ENCODE data around the gene C4orf50. TPM values are rescaled to one million over a fixed set of nuclear protein-coding genes. Genes with fewer than 3 reads are reported as not detected.

C4orf50 gene
- total and polyA plus RNA-seq, 2 experiments from 2014 or later, result 0.06 to 0.31 TPM

DNA sequence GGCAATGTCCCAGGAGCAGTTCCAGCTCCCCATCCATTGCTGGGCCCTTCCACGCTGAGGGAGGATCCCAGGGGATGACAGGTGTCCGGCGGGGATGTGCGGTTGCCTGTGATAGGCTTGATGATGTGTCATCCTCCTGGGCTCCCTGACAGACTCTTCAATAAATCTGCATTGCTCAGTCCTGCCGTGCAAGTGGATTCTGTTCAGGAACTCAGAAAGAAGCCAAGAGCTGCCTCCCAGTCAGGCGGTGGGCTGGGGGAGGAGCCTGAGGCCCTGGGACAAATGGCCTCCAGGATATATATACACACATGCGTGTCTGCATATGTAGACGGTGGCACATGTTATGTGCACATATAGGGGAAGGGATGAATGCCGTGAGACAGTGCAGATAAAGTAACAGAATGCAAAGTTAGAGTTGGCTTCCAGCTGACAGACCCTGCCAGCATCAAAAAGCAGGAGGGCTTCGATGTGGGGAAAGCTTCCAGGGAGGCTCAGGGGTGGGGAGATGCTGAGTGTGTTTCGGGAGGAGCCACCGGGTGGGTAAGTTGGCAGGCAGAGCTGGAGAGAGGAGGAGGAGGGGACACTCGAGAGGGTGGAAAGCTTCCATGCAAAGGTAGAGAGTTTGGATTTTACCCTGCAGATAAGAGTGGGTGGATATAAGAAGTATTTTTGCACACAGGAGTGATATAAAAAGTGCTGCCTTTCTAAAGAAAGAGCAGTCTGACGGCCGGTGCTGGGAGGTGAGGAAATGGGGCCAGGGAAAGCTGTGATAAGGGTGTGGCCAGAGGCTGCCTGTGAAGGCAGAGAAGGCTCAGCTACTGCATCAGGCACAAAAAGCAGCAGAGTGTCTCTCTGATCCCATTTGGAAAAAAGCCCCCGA lies 96.9 kb downstream of the C4orf50 start:
- Mint-ChIP-seq H3K9me3 (no peaks in the 10 kb centered on the region), H3K4me1 (peaks cover 24% of the 10 kb centered on the region), H3K4me3 (no peak overlapping the region), H3K27me3 (ENCODE audit: insufficient read depth, low read depth, poor library complexity) (peaks cover 13% of the 10 kb centered on the region), H3K36me3 (ENCODE audit: low read depth) (no peaks in the 10 kb centered on the region), H3K27ac (no peak overlapping the region)
- Histone ChIP-seq H3K27me3 (ENCODE audit: insufficient read depth) (no peaks in the 10 kb centered on the region), H3K4me3 (no peak overlapping the region), H3K79me2 (replicated peaks; ENCODE audit: insufficient read depth) (no peaks in the 10 kb centered on the region), H4K20me1 (replicated peaks; ENCODE audit: insufficient read depth) (no peaks in the 10 kb centered on the region), H3K4me2 (no peak overlapping the region), H3K9me2 (ENCODE audit: insufficient read depth) (no peaks in the 10 kb centered on the region), H2AFZ (no peak overlapping the region), H3K4me1 (ENCODE audit: insufficient read depth) (no peaks in the 10 kb centered on the region), H3K36me3 (ENCODE audit: insufficient read depth) (no peaks in the 10 kb centered on the region), H3F3A (replicated peaks; ENCODE audit: low read depth) (no peaks in the 10 kb centered on the region), H3K27ac (ENCODE audit: low read depth) (no peak overlapping the region)
- TF ChIP-seq, protein P1, sequence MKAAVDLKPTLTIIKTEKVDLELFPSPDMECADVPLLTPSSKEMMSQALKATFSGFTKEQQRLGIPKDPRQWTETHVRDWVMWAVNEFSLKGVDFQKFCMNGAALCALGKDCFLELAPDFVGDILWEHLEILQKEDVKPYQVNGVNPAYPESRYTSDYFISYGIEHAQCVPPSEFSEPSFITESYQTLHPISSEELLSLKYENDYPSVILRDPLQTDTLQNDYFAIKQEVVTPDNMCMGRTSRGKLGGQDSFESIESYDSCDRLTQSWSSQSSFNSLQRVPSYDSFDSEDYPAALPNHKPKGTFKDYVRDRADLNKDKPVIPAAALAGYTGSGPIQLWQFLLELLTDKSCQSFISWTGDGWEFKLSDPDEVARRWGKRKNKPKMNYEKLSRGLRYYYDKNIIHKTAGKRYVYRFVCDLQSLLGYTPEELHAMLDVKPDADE (IDR thresholded peaks at IDR 0.05), result no peak
- TF ChIP-seq, protein P2, sequence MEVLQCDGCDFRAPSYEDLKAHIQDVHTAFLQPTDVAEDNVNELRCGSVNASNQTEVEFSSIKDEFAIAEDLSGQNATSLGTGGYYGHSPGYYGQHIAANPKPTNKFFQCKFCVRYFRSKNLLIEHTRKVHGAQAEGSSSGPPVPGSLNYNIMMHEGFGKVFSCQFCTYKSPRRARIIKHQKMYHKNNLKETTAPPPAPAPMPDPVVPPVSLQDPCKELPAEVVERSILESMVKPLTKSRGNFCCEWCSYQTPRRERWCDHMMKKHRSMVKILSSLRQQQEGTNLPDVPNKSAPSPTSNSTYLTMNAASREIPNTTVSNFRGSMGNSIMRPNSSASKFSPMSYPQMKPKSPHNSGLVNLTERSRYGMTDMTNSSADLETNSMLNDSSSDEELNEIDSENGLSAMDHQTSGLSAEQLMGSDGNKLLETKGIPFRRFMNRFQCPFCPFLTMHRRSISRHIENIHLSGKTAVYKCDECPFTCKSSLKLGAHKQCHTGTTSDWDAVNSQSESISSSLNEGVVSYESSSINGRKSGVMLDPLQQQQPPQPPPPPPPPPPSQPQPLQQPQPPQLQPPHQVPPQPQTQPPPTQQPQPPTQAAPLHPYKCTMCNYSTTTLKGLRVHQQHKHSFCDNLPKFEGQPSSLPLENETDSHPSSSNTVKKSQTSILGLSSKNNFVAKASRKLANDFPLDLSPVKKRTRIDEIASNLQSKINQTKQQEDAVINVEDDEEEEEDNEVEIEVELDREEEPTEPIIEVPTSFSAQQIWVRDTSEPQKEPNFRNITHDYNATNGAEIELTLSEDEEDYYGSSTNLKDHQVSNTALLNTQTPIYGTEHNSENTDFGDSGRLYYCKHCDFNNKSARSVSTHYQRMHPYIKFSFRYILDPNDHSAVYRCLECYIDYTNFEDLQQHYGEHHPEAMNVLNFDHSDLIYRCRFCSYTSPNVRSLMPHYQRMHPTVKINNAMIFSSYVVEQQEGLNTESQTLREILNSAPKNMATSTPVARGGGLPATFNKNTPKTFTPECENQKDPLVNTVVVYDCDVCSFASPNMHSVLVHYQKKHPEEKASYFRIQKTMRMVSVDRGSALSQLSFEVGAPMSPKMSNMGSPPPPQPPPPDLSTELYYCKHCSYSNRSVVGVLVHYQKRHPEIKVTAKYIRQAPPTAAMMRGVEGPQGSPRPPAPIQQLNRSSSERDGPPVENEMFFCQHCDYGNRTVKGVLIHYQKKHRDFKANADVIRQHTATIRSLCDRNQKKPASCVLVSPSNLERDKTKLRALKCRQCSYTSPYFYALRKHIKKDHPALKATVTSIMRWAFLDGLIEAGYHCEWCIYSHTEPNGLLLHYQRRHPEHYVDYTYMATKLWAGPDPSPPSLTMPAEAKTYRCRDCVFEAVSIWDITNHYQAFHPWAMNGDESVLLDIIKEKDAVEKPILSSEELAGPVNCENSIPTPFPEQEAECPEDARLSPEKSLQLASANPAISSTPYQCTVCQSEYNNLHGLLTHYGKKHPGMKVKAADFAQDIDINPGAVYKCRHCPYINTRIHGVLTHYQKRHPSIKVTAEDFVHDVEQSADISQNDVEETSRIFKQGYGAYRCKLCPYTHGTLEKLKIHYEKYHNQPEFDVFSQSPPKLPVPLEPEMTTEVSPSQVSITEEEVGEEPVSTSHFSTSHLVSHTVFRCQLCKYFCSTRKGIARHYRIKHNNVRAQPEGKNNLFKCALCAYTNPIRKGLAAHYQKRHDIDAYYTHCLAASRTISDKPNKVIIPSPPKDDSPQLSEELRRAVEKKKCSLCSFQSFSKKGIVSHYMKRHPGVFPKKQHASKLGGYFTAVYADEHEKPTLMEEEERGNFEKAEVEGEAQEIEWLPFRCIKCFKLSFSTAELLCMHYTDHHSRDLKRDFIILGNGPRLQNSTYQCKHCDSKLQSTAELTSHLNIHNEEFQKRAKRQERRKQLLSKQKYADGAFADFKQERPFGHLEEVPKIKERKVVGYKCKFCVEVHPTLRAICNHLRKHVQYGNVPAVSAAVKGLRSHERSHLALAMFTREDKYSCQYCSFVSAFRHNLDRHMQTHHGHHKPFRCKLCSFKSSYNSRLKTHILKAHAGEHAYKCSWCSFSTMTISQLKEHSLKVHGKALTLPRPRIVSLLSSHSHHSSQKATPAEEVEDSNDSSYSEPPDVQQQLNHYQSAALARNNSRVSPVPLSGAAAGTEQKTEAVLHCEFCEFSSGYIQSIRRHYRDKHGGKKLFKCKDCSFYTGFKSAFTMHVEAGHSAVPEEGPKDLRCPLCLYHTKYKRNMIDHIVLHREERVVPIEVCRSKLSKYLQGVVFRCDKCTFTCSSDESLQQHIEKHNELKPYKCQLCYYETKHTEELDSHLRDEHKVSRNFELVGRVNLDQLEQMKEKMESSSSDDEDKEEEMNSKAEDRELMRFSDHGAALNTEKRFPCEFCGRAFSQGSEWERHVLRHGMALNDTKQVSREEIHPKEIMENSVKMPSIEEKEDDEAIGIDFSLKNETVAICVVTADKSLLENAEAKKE (CRISPR knock-in tag; IDR thresholded peaks at IDR 0.05), result no peak
- TF ChIP-seq NANOG (IDR thresholded peaks at IDR 0.05; ENCODE audit: borderline replicate concordance), result no peak
- TF ChIP-seq, protein P3, sequence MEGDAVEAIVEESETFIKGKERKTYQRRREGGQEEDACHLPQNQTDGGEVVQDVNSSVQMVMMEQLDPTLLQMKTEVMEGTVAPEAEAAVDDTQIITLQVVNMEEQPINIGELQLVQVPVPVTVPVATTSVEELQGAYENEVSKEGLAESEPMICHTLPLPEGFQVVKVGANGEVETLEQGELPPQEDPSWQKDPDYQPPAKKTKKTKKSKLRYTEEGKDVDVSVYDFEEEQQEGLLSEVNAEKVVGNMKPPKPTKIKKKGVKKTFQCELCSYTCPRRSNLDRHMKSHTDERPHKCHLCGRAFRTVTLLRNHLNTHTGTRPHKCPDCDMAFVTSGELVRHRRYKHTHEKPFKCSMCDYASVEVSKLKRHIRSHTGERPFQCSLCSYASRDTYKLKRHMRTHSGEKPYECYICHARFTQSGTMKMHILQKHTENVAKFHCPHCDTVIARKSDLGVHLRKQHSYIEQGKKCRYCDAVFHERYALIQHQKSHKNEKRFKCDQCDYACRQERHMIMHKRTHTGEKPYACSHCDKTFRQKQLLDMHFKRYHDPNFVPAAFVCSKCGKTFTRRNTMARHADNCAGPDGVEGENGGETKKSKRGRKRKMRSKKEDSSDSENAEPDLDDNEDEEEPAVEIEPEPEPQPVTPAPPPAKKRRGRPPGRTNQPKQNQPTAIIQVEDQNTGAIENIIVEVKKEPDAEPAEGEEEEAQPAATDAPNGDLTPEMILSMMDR (conservative IDR thresholded peaks at IDR 0.05; ENCODE audit: low read depth in 2 of 2), result no peak
- TF ChIP-seq, protein P4, sequence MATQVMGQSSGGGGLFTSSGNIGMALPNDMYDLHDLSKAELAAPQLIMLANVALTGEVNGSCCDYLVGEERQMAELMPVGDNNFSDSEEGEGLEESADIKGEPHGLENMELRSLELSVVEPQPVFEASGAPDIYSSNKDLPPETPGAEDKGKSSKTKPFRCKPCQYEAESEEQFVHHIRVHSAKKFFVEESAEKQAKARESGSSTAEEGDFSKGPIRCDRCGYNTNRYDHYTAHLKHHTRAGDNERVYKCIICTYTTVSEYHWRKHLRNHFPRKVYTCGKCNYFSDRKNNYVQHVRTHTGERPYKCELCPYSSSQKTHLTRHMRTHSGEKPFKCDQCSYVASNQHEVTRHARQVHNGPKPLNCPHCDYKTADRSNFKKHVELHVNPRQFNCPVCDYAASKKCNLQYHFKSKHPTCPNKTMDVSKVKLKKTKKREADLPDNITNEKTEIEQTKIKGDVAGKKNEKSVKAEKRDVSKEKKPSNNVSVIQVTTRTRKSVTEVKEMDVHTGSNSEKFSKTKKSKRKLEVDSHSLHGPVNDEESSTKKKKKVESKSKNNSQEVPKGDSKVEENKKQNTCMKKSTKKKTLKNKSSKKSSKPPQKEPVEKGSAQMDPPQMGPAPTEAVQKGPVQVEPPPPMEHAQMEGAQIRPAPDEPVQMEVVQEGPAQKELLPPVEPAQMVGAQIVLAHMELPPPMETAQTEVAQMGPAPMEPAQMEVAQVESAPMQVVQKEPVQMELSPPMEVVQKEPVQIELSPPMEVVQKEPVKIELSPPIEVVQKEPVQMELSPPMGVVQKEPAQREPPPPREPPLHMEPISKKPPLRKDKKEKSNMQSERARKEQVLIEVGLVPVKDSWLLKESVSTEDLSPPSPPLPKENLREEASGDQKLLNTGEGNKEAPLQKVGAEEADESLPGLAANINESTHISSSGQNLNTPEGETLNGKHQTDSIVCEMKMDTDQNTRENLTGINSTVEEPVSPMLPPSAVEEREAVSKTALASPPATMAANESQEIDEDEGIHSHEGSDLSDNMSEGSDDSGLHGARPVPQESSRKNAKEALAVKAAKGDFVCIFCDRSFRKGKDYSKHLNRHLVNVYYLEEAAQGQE (IDR thresholded peaks at IDR 0.05; ENCODE audit: unreplicated experiment), result no peak
- no peak for TF ChIP-seq EZH2phosphoT487 (IDR thresholded peaks at IDR 0.05; ENCODE audit: unreplicated experiment)
- no peak for TF ChIP-seq ZNF114 (CRISPR knock-in tag; IDR thresholded peaks at IDR 0.05)
- TF ChIP-seq POLR2AphosphoS5 (IDR thresholded peaks at IDR 0.05; ENCODE audit: low read depth), result no peak
- TF ChIP-seq CREB1 (CRISPR knock-in tag; IDR thresholded peaks at IDR 0.05; ENCODE audit: low read depth), result no peak
- no peak for TF ChIP-seq ZNF331 (CRISPR knock-in tag; IDR thresholded peaks at IDR 0.05; ENCODE audit: low read depth)
- no peak for TF ChIP-seq STAT1 (IDR thresholded peaks at IDR 0.05; ENCODE audit: unreplicated experiment)
- TF ChIP-seq JUNB (IDR thresholded peaks at IDR 0.05; ENCODE audit: unreplicated experiment), result no peak
- TF ChIP-seq EZH2 (IDR thresholded peaks at IDR 0.05; ENCODE audit: low read depth, unreplicated experiment), result no peak
- ATAC-seq (peak; percentile 13; the same call in 2 of the 3 replicates), DNase-seq (ENCODE audit: low spot score) (no peak)

All from GM23338 (cell line).